IMR-90 (cell line): ENCODE measurements around the gene SLC26A4. TPM values are rescaled to one million over a fixed set of nuclear protein-coding genes. Genes with fewer than 3 reads are reported as not detected.

ENCODE experiments used
- ATAC-seq: fragments of 200-7000 bp; cut with Tn5 transposase; 2 replicates; pipeline ENCODE4 v1.9.1; 2020; ENCODE audit warnings: low read depth, mild to moderate bottlenecking, moderate library complexity
- BruUV-seq: library from RNA; stranded (reverse); fragments of 400-500 nt; replicated peaks from 2 replicates; lab custom pipeline; 2021; lab: Mats Ljungman, UMichigan
- CTCF ChIA-PET: fragments of 300-600 bp; formaldehyde crosslinking; extraction: SDS; loops from one replicate; lab custom pipeline; 2021; ENCODE audit warnings: antibody characterized with exemption; lab: Yijun Ruan, JAX
- POLR2A ChIA-PET: fragments of 300-600 bp; sonication (Branson Sonifier 250); formaldehyde crosslinking; loops from one replicate; lab custom pipeline; 2022; ENCODE audit warnings: antibody characterized with exemption; ENCODE audit not compliant: unreplicated experiment; lab: Charles Lee
- DNase-seq: peaks from one replicate; pipeline ENCODE4 v3.0.0; 2013
- H2AFZ ChIP-seq: replicated peaks from 2 replicates; pipeline ENCODE3; 2013; ENCODE audit warnings: low read length, mild to moderate bottlenecking; ENCODE audit not compliant: poor library complexity
- H2AK5ac ChIP-seq: 2 replicates; pipeline ENCODE4 v1.6.1; 2013; ENCODE audit warnings: low read depth, low read length, inconsistent platforms
- H2AK9ac ChIP-seq: replicated peaks from 2 replicates; pipeline ENCODE3; 2013; ENCODE audit warnings: mild to moderate bottlenecking, low read depth, low read length, moderate library complexity; ENCODE audit not compliant: poor library complexity
- H2BK120ac ChIP-seq: 2 replicates; pipeline ENCODE4 v1.6.1; 2013; ENCODE audit warnings: low read depth, low read length, inconsistent platforms
- H2BK15ac ChIP-seq: 3 replicates; pipeline ENCODE4 v1.6.1; 2013; ENCODE audit warnings: low read depth, low read length, inconsistent platforms
- H2BK20ac ChIP-seq: 2 replicates; pipeline ENCODE4 v1.6.1; 2013; ENCODE audit warnings: low read depth, mild to moderate bottlenecking, inconsistent platforms, low read length, moderate library complexity
- H2BK5ac ChIP-seq: 2 replicates; pipeline ENCODE4 v1.6.1; 2013; ENCODE audit warnings: mild to moderate bottlenecking, low read depth, low read length, inconsistent platforms; ENCODE audit not compliant: poor library complexity, severe bottlenecking
- H3K14ac ChIP-seq: replicated peaks from 2 replicates; pipeline ENCODE4 v1.6.1; 2013; ENCODE audit warnings: low read depth, low read length, inconsistent platforms
- H3K18ac ChIP-seq: 2 replicates; pipeline ENCODE4 v1.6.1; 2013; ENCODE audit warnings: low read depth, low read length, control low read depth
- H3K23ac ChIP-seq: 2 replicates; pipeline ENCODE4 v1.6.1; 2013; ENCODE audit warnings: low read depth, low read length, inconsistent platforms
- H3K27ac ChIP-seq: 2 replicates; pipeline ENCODE4 v1.5.1; 2013; ENCODE audit warnings: mild to moderate bottlenecking, control low read depth, low read length; ENCODE audit not compliant: insufficient read depth
- H3K27me3 ChIP-seq: 2 replicates; pipeline ENCODE4 v1.6.1; 2013; ENCODE audit warnings: low read length; ENCODE audit not compliant: control insufficient read depth, insufficient read depth
- H3K36me3 ChIP-seq: 2 replicates; pipeline ENCODE4 v1.6.1; 2013; ENCODE audit warnings: low read length, mixed read lengths; ENCODE audit not compliant: control insufficient read depth, insufficient read depth
- H3K4ac ChIP-seq: 2 replicates; pipeline ENCODE4 v1.6.1; 2013; ENCODE audit warnings: low read depth, low read length, inconsistent platforms
- H3K4me1 ChIP-seq: 2 replicates; pipeline ENCODE4 v1.6.1; 2013; ENCODE audit warnings: low read length, mixed read lengths; ENCODE audit not compliant: control insufficient read depth, insufficient read depth
- H3K4me2 ChIP-seq: 2 replicates; pipeline ENCODE4 v1.6.1; 2013; ENCODE audit warnings: low read depth, mild to moderate bottlenecking, control low read depth, low read length, moderate library complexity
- H3K4me3 ChIP-seq: 2 replicates; pipeline ENCODE4 v1.5.1; 2013; ENCODE audit warnings: low read depth, mild to moderate bottlenecking, control low read depth, low read length, moderate library complexity; ENCODE audit not compliant: insufficient read depth
- H3K56ac ChIP-seq: 2 replicates; pipeline ENCODE4 v1.6.1; 2013; ENCODE audit warnings: low read length, inconsistent platforms; ENCODE audit not compliant: insufficient read depth; ENCODE audit errors: extremely low read depth
- H3K79me1 ChIP-seq, 2 experiments: 2 replicates each; pipeline ENCODE4 v1.6.1; 2013; ENCODE audit warnings: low read length in 2 of 2, inconsistent platforms in 1 of 2, low read depth in 1 of 2
- H3K9ac ChIP-seq: 2 replicates; pipeline ENCODE4 v1.6.1; 2013; ENCODE audit warnings: low read depth, low read length, control low read depth
- H3K9me1 ChIP-seq: 2 replicates; pipeline ENCODE4 v1.6.1; 2013; ENCODE audit warnings: low read length, inconsistent platforms; ENCODE audit not compliant: insufficient read depth
- H3K9me3 ChIP-seq: 2 replicates; pipeline ENCODE4 v1.6.1; 2013; ENCODE audit warnings: low read length; ENCODE audit not compliant: control insufficient read depth, insufficient read depth
- H4K20me1 ChIP-seq: 2 replicates; pipeline ENCODE4 v1.6.1; 2013; ENCODE audit warnings: low read length, inconsistent platforms; ENCODE audit not compliant: insufficient read depth
- H4K5ac ChIP-seq: 2 replicates; pipeline ENCODE4 v1.6.1; 2013; ENCODE audit warnings: mild to moderate bottlenecking, low read depth, low read length, control low read depth
- H4K8ac ChIP-seq, 2 experiments: 2 replicates each; pipeline ENCODE4 v1.6.1; 2013; ENCODE audit warnings: low read depth in 2 of 2, low read length in 2 of 2, control low read depth in 1 of 2, inconsistent platforms in 1 of 2
- H4K91ac ChIP-seq: 2 replicates; pipeline ENCODE4 v1.6.1; 2013; ENCODE audit warnings: low read depth, low read length, inconsistent platforms; ENCODE audit not compliant: insufficient read depth
- BHLHE40 ChIP-seq: fragments of 150-350 bp; IDR thresholded peaks from 2 replicates; pipeline ENCODE4 v1.6.1; 2016; ENCODE audit warnings: mild to moderate bottlenecking, low read depth, low read length
- CEBPB ChIP-seq: IDR thresholded peaks from 2 replicates; pipeline ENCODE4 v1.6.1; 2012; ENCODE audit warnings: low read depth, low read length, improper control_type of control experiment
- CHD1 ChIP-seq: IDR thresholded peaks from 2 replicates; pipeline ENCODE4 v1.6.1; 2012; ENCODE audit warnings: low read depth, low read length, improper control_type of control experiment
- CTCF ChIP-seq: conservative IDR thresholded peaks from 2 replicates; pipeline ENCODE4 v1.5.1; 2012; ENCODE audit warnings: mild to moderate bottlenecking, low read depth, low read length, improper control_type of control experiment
- FOS ChIP-seq: fragments of 150-350 bp; IDR thresholded peaks from 2 replicates; pipeline ENCODE4 v1.6.1; 2016; ENCODE audit warnings: low read depth, low read length
- MAFK ChIP-seq: IDR thresholded peaks from 2 replicates; pipeline ENCODE4 v1.6.1; 2012; ENCODE audit warnings: low read depth, low read length, improper control_type of control experiment
- MAZ ChIP-seq: IDR thresholded peaks from 2 replicates; pipeline ENCODE4 v1.6.1; 2012; ENCODE audit warnings: low read depth, mild to moderate bottlenecking, low read length, improper control_type of control experiment, moderate library complexity, borderline replicate concordance
- MXI1 ChIP-seq: IDR thresholded peaks from 2 replicates; pipeline ENCODE4 v1.6.1; 2012; ENCODE audit warnings: low read depth, mild to moderate bottlenecking, low read length, moderate library complexity, borderline replicate concordance
- NFE2L2 ChIP-seq: fragments of 150-350 bp; IDR thresholded peaks from 2 replicates; pipeline ENCODE4 v1.6.1; 2016; ENCODE audit warnings: low read depth, mild to moderate bottlenecking, low read length
- POLR2A ChIP-seq: IDR thresholded peaks from 2 replicates; pipeline ENCODE4 v1.6.1; 2012; ENCODE audit warnings: mild to moderate bottlenecking, low read depth, low read length
- RAD21 ChIP-seq: IDR thresholded peaks from 2 replicates; pipeline ENCODE4 v1.6.1; 2012; ENCODE audit warnings: low read length, improper control_type of control experiment
- RCOR1 ChIP-seq: IDR thresholded peaks from 2 replicates; pipeline ENCODE4 v1.6.1; 2012; ENCODE audit warnings: mild to moderate bottlenecking, low read length, improper control_type of control experiment; ENCODE audit not compliant: insufficient replicate concordance
- RFX5 ChIP-seq: IDR thresholded peaks from 2 replicates; pipeline ENCODE4 v1.8.0; 2012; ENCODE audit warnings: low read depth, mild to moderate bottlenecking, low read length, moderate library complexity
- SMC3 ChIP-seq: fragments of 150-350 bp; IDR thresholded peaks from 2 replicates; pipeline ENCODE4 v1.6.1; 2016; ENCODE audit warnings: low read depth, mild to moderate bottlenecking, antibody characterized with exemption, low read length, moderate library complexity
- USF2 ChIP-seq: fragments of 150-350 bp; IDR thresholded peaks from 2 replicates; pipeline ENCODE4 v1.6.1; 2017; ENCODE audit warnings: mild to moderate bottlenecking, antibody characterized with exemption, low read length, low read depth
- WGBS, 2 experiments: methylation state at CpG; one replicate each; pipeline versions ENCODE4 v1.1.5 to v1.1.7; 2013; ENCODE audit warnings: missing lambda C conversion rate in 2 of 2; ENCODE audit not compliant: insufficient read length in 1 of 2; ENCODE audit errors: extremely low coverage in 2 of 2; 5-methylcytosine and 5-hydroxymethylcytosine counted together
- dilution Hi-C: fragments of 300-500 bp; cut with HindIII; formaldehyde crosslinking; loops from one replicate; pipeline ENCODE4 v1.14.3; 2018; ENCODE audit warnings: low sequenced_read_pairs; ENCODE audit not compliant: unreplicated experiment
- in situ Hi-C: fragments of 300-500 bp; cut with MboI; formaldehyde crosslinking; loops from 3 replicates; pipeline ENCODE4 v1.14.3; 2019; ENCODE audit warnings: low sequenced_read_pairs, inconsistent platforms, mixed read lengths
- intact Hi-C: fragments of 100-400 bp; cut with micrococcal nuclease; formaldehyde crosslinking; loops from 2 replicates; pipeline ENCODE4 v1.10.0; 2022
- polyA plus RNA-seq, 3 experiments: library from polyadenylated mRNA; depleted of rRNA; stranded (reverse); fragments of >200 nt; gene quantifications; 2 replicates each; pipeline ENCODE4 v1.2.3, GENCODE V29; 2012; ENCODE audit warnings: low replicate concordance in 1 of 3
- total RNA-seq: library from RNA; depleted of rRNA; stranded (reverse); fragments of >200 nt; gene quantifications from 2 replicates; pipeline ENCODE4 v1.2.3, GENCODE V29; 2012

The SLC26A4 gene
- total and polyA plus RNA-seq, 2 of the 4 experiments (the other 2 are of a cell fraction), result 0.09 to 1.1 TPM

GRCh38 chr7:107743567-107744344 lies 83.1 kb downstream of the SLC26A4 start, which contains the start of gene CBLL1:
Gene CBLL1 (plus strand): TSS chr7:107744142. CDS start chr7:107744164, 22 bp downstream.
- Histone ChIP-seq H3K27me3 (no peaks in the 10 kb centered on the region), H4K8ac (peak within 1 kb of the TSS; percentile 98 to 100), H2BK5ac (peak within 1 kb of the TSS; percentile 95), H3K79me1 (peaks cover 12 to 22% of the 10 kb centered on the region in 2 experiments), H3K4ac (peak within 1 kb of the TSS; percentile 100), H3K18ac (peak within 1 kb of the TSS; percentile 93), H3K36me3 (peaks cover under 1% of the 10 kb centered on the region; the same call in 1 of the 2 replicates), H3K23ac (peak within 1 kb of the TSS; percentile 98), H2BK120ac (peak within 1 kb of the TSS; percentile 96), H2BK15ac (peak within 1 kb of the TSS; percentile 99), H2BK20ac (peak within 1 kb of the TSS; percentile 75; the same call in 1 of the 2 replicates), H4K20me1 (peaks cover 26% of the 10 kb centered on the region; the same call in 1 of the 2 replicates), H3K9ac (peak within 1 kb of the TSS; percentile 93), H4K5ac (peak within 1 kb of the TSS; percentile 98), H3K14ac (peak within 1 kb of the TSS; percentile 99), H2AK9ac (peak within 1 kb of the TSS; percentile 99), H3K9me1 (peaks cover 10% of the 10 kb centered on the region), H3K4me2 (peak within 1 kb of the TSS; percentile 98), H3K9me3 (no peaks in the 10 kb centered on the region), H3K27ac (peak within 1 kb of the TSS; percentile 93), H2AFZ (peak within 1 kb of the TSS; percentile 99), H3K4me3 (peak within 1 kb of the TSS; percentile 87), H3K56ac (peak within 1 kb of the TSS; percentile 100), H2AK5ac (peak within 1 kb of the TSS; percentile 81; the same call in 1 of the 2 replicates), H3K4me1 (peaks cover 8% of the 10 kb centered on the region), H4K91ac (peak within 1 kb of the TSS; percentile 99)
- in situ Hi-C loops (loop anchor here (10.0 to 25.0 kb wide), 2 partner anchors 131 to 394 kb away; partner anchors contain the start of gene LAMB4), intact Hi-C loops (loop anchor here (1.0 to 5.0 kb wide), 4 partner anchors 131 to 404 kb away; partner anchors contain the start of gene BCAP29), dilution Hi-C loops (no loop called here)
- 0% methylated on average over 31 of the region's 56 CpGs; no CpG with 5 or more reads in 1 of the 2 experiments for WGBS, 2 experiments
- ATAC-seq (peak; percentile 98), DNase-seq (peak; percentile 94)
- ChIA-PET CTCF (interaction anchor here (0.6 to 2.2 kb wide), 7 partner anchors 11 to 134 kb away, joined by 3 to 13 read pairs (median 3); no protein-coding TSS in a partner anchor), POLR2A (no interaction called here)
- no TSS peak for BruUV-seq
- TF ChIP-seq NFE2L2, result no peak
- peak; percentile 85 for TF ChIP-seq CTCF
- TF ChIP-seq CHD1, result no peak
- TF ChIP-seq MAZ, result peak; percentile 35; the same call in 1 of the 2 replicates
- peak; percentile 68 for TF ChIP-seq SMC3
- TF ChIP-seq RCOR1, result no peak
- TF ChIP-seq BHLHE40, result no peak
- TF ChIP-seq CEBPB, result no peak
- no peak for TF ChIP-seq USF2
- TF ChIP-seq MXI1, result peak; percentile 52; the same call in 1 of the 2 replicates
- no peak for TF ChIP-seq MAFK
- no peak for TF ChIP-seq RFX5
- peak; percentile 79 for TF ChIP-seq POLR2A
- no peak for TF ChIP-seq FOS
- peak; percentile 59 for TF ChIP-seq RAD21
